Measurements from ENCODE around the gene TMEM179. TPM values are rescaled to one million over a fixed set of nuclear protein-coding genes. Genes with fewer than 3 reads are reported as not detected.

TMEM179 gene
- total RNA-seq, 1 experiment from 2014 or later = 3.4 TPM

DNA sequence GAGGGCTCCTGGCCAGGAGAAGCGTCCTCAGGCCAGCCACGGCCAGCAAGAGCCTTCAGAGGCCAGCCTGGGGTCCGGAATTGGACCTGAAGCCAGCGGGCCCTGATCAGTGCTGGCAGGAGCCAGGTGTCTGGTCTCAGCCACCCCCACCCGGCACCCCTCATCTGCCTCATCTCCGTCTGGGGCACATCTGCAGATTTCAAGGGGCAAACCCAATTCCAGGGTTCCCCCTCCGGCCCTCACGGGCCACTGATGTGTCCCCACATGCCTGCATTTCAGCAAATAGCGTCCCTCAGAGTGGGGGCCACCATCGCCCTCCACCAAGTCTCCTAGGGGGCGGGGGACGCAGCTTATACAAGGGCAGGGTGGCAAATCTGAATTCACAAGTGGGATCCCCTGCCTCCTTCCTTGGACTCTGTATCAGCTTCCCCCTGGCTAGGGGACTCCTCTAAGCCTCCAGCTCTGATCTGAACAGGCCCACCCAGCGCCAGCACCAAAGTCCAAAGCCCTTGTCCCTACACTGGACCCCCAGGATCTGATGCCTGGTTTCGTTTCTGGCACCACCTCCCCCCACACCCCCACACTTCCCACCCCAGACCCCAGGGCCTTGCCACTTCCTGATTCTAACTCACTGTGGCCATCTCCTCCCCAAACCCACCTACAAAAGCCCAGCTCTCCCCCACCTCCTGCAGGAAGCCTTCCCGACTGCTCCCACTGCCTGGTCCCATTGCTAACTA, 10.1 kb downstream of the TMEM179 start:
- BruUV-seq (replicated peaks) = no TSS peak

DNA sequence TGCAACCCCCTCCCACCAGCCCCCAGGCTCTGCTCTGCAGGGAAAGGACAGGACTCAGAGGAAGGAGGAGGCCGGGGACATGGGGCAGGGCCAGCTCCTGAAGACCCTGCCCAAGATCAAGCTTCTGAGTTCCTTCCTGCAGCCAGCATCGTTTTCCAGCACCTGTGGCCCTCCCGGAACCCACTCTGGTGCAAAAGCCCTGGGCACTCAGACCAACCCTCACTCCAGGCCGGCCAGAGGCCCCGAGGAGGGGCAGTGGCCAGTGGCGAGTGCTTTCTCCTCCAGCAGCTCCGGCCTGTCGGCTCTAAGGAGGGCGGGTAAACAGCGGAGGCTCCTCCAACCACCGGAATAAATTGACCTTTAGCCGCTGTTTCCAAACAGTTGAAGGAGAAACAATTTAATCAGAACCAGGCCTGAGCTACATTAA, 10.8 kb downstream of the TMEM179 start:
- ATAC-seq (no peak), DNase-seq (ENCODE audit: low read depth, low spot score) (no peak)
- no TSS peak for BruUV-seq (replicated peaks)
- intact Hi-C loops (cut with micrococcal nuclease; ENCODE audit: unreplicated experiment) = no loop called here
- Histone ChIP-seq H3K9me3 (ENCODE audit: control insufficient read depth, insufficient read depth, low read depth, low read length) (no peaks in the 10 kb centered on the region), H3K4me1 (ENCODE audit: control insufficient read depth, insufficient read depth, low read length) (no peaks in the 10 kb centered on the region), H3K36me3 (ENCODE audit: control insufficient read depth, insufficient read depth, low read length) (no peaks in the 10 kb centered on the region), H3K27me3 (ENCODE audit: control insufficient read depth, insufficient read depth, low read length) (no peaks in the 10 kb centered on the region), H3K4me3 (ENCODE audit: low read depth in 2 of 2, low read length in 2 of 2) (no peak overlapping the region), H3K27ac (ENCODE audit: low read length) (no peak overlapping the region)
- CTCF ChIA-PET = interaction anchor here (0.6 to 0.9 kb wide), 2 partner anchors 17 to 343 kb away, joined by 5 to 9 read pairs; no protein-coding TSS in a partner anchor
- POLR2A ChIA-PET = no interaction called here
- in situ Hi-C loops (cut with HindIII; ENCODE audit: low pct_unique_long_range_greater_than_20kb, low sequenced_read_pairs) = no loop called here
- no peak for TF ChIP-seq POLR2AphosphoS5 (IDR thresholded peaks at IDR 0.05; ENCODE audit: low read depth, low read length)
- TF ChIP-seq, protein P1, sequence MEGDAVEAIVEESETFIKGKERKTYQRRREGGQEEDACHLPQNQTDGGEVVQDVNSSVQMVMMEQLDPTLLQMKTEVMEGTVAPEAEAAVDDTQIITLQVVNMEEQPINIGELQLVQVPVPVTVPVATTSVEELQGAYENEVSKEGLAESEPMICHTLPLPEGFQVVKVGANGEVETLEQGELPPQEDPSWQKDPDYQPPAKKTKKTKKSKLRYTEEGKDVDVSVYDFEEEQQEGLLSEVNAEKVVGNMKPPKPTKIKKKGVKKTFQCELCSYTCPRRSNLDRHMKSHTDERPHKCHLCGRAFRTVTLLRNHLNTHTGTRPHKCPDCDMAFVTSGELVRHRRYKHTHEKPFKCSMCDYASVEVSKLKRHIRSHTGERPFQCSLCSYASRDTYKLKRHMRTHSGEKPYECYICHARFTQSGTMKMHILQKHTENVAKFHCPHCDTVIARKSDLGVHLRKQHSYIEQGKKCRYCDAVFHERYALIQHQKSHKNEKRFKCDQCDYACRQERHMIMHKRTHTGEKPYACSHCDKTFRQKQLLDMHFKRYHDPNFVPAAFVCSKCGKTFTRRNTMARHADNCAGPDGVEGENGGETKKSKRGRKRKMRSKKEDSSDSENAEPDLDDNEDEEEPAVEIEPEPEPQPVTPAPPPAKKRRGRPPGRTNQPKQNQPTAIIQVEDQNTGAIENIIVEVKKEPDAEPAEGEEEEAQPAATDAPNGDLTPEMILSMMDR (IDR thresholded peaks at IDR 0.05) = no peak
- no peak for TF ChIP-seq SIN3A (IDR thresholded peaks at IDR 0.05; ENCODE audit: borderline replicate concordance, insufficient read depth, low read depth, low read length)
- TF ChIP-seq TCF7L2 (IDR thresholded peaks at IDR 0.05; ENCODE audit: low read depth, low read length) = no peak
- TF ChIP-seq, protein P2, sequence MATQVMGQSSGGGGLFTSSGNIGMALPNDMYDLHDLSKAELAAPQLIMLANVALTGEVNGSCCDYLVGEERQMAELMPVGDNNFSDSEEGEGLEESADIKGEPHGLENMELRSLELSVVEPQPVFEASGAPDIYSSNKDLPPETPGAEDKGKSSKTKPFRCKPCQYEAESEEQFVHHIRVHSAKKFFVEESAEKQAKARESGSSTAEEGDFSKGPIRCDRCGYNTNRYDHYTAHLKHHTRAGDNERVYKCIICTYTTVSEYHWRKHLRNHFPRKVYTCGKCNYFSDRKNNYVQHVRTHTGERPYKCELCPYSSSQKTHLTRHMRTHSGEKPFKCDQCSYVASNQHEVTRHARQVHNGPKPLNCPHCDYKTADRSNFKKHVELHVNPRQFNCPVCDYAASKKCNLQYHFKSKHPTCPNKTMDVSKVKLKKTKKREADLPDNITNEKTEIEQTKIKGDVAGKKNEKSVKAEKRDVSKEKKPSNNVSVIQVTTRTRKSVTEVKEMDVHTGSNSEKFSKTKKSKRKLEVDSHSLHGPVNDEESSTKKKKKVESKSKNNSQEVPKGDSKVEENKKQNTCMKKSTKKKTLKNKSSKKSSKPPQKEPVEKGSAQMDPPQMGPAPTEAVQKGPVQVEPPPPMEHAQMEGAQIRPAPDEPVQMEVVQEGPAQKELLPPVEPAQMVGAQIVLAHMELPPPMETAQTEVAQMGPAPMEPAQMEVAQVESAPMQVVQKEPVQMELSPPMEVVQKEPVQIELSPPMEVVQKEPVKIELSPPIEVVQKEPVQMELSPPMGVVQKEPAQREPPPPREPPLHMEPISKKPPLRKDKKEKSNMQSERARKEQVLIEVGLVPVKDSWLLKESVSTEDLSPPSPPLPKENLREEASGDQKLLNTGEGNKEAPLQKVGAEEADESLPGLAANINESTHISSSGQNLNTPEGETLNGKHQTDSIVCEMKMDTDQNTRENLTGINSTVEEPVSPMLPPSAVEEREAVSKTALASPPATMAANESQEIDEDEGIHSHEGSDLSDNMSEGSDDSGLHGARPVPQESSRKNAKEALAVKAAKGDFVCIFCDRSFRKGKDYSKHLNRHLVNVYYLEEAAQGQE (IDR thresholded peaks at IDR 0.05; ENCODE audit: insufficient read depth in 1 of 2, low read depth in 2 of 2, low read length in 1 of 2) = no peak

More for the DNA sequence above, 10.1 kb downstream of the TMEM179 start:
- TF ChIP-seq TCF7L2 (IDR thresholded peaks at IDR 0.05; ENCODE audit: low read depth, low read length) (no peak), SIN3A (IDR thresholded peaks at IDR 0.05; ENCODE audit: borderline replicate concordance, insufficient read depth, low read depth, low read length) (no peak), POLR2AphosphoS5 (IDR thresholded peaks at IDR 0.05; ENCODE audit: low read depth, low read length) (no peak)
- TF ChIP-seq, protein P2 (IDR thresholded peaks at IDR 0.05; ENCODE audit: insufficient read depth in 1 of 2, low read depth in 2 of 2, low read length in 1 of 2) = no peak
- TF ChIP-seq, protein P1 (IDR thresholded peaks at IDR 0.05) = no peak
- DNase-seq (ENCODE audit: low read depth, low spot score) = no peak
- no peak for ATAC-seq
- Histone ChIP-seq H3K27me3 (ENCODE audit: control insufficient read depth, insufficient read depth, low read length) (no peaks in the 10 kb centered on the region), H3K9me3 (ENCODE audit: control insufficient read depth, insufficient read depth, low read depth, low read length) (no peaks in the 10 kb centered on the region), H3K27ac (ENCODE audit: low read length) (no peak overlapping the region), H3K4me3 (ENCODE audit: low read depth in 2 of 2, low read length in 2 of 2) (no peak overlapping the region), H3K36me3 (ENCODE audit: control insufficient read depth, insufficient read depth, low read length) (no peaks in the 10 kb centered on the region), H3K4me1 (ENCODE audit: control insufficient read depth, insufficient read depth, low read length) (no peaks in the 10 kb centered on the region)
- ChIA-PET POLR2A (no interaction called here), CTCF (interaction anchor here (0.6 kb wide), 2 partner anchors 344 to 428 kb away, joined by 3 to 5 read pairs; no protein-coding TSS in a partner anchor)
- in situ Hi-C loops (cut with HindIII; ENCODE audit: low pct_unique_long_range_greater_than_20kb, low sequenced_read_pairs) = no loop called here
- intact Hi-C loops (cut with micrococcal nuclease; ENCODE audit: unreplicated experiment) = no loop called here
